ENCODE data around the gene GATB.

GRCh38 chr4:151674804-151675391 is 85.9 kb downstream of the GATB start:
- no peak for TF ChIP-seq POLR2A (IDR thresholded peaks at IDR 0.05; ENCODE audit: low read depth, low read length)
- no peak for TF ChIP-seq POLR2AphosphoS5 (IDR thresholded peaks at IDR 0.05; ENCODE audit: low read depth, low read length)
- TF ChIP-seq POU2F2 (IDR thresholded peaks at IDR 0.05; ENCODE audit: low read depth, low read length), result no peak
- no peak for TF ChIP-seq TAF1 (IDR thresholded peaks at IDR 0.05; ENCODE audit: low read depth, low read length)
- no peak for TF ChIP-seq PAX5 (IDR thresholded peaks at IDR 0.05; ENCODE audit: insufficient read depth, low read length, severe bottlenecking)
